Mesendoderm (in vitro differentiated cells): Measurements from ENCODE around the gene ARSA.

ENCODE experiments used
- DNase-seq: peaks from one replicate; pipeline ENCODE4 v3.0.0; 2013
- H2AK5ac ChIP-seq: 2 replicates; pipeline ENCODE4 v1.6.1; 2013; ENCODE audit warnings: low read length, inconsistent platforms
- H2BK120ac ChIP-seq: 2 replicates; pipeline ENCODE4 v1.6.1; 2013; ENCODE audit warnings: low read depth, mild to moderate bottlenecking, low read length, moderate library complexity, mixed read lengths
- H2BK15ac ChIP-seq: replicated peaks from 2 replicates; pipeline ENCODE4 v1.6.1; 2013; ENCODE audit warnings: low read depth, mild to moderate bottlenecking, moderate library complexity
- H2BK5ac ChIP-seq: 2 replicates; pipeline ENCODE4 v1.6.1; 2013; ENCODE audit warnings: low read length, inconsistent platforms
- H3K18ac ChIP-seq: 2 replicates; pipeline ENCODE4 v1.6.1; 2013; ENCODE audit warnings: mild to moderate bottlenecking, low read length, mixed read lengths
- H3K23ac ChIP-seq: one replicate; pipeline ENCODE4 v1.6.1; 2013; ENCODE audit warnings: low read length
- H3K27ac ChIP-seq: 2 replicates; pipeline ENCODE4 v1.5.1; 2013; ENCODE audit warnings: low read depth, mild to moderate bottlenecking, inconsistent platforms, low read length, moderate library complexity
- H3K27me3 ChIP-seq: 2 replicates; pipeline ENCODE4 v1.6.1; 2013; ENCODE audit warnings: low read length, control low read depth, mild to moderate bottlenecking, inconsistent platforms; ENCODE audit not compliant: insufficient read depth, poor library complexity
- H3K36me3 ChIP-seq: 2 replicates; pipeline ENCODE4 v1.6.1; 2013; ENCODE audit warnings: low read length, inconsistent platforms; ENCODE audit not compliant: control insufficient read depth, insufficient read depth
- H3K4ac ChIP-seq: one replicate; pipeline ENCODE4 v1.6.1; 2013; ENCODE audit warnings: low read depth, mild to moderate bottlenecking, low read length, moderate library complexity
- H3K4me1 ChIP-seq: 2 replicates; pipeline ENCODE4 v1.6.1; 2013; ENCODE audit warnings: low read depth, low read length, inconsistent platforms; ENCODE audit not compliant: control insufficient read depth
- H3K4me2 ChIP-seq: 2 replicates; pipeline ENCODE4 v1.6.1; 2013; ENCODE audit warnings: low read length
- H3K4me3 ChIP-seq: 2 replicates; pipeline ENCODE4 v1.5.1; 2013; ENCODE audit warnings: mild to moderate bottlenecking, low read length
- H3K56ac ChIP-seq: one replicate; pipeline ENCODE4 v1.6.1; 2013; ENCODE audit warnings: low read length
- H3K79me1 ChIP-seq: 2 replicates; pipeline ENCODE4 v1.6.1; 2013; ENCODE audit warnings: low read length, inconsistent platforms
- H3K79me2 ChIP-seq: 2 replicates; pipeline ENCODE4 v1.6.1; 2013; ENCODE audit warnings: mild to moderate bottlenecking, low read length; ENCODE audit not compliant: control insufficient read depth, insufficient read depth
- H3K9ac ChIP-seq: 2 replicates; pipeline ENCODE4 v1.6.1; 2013; ENCODE audit warnings: low read length, inconsistent platforms
- H4K5ac ChIP-seq: one replicate; pipeline ENCODE4 v1.6.1; 2013; ENCODE audit warnings: low read length
- H4K8ac ChIP-seq: one replicate; pipeline ENCODE4 v1.6.1; 2013; ENCODE audit warnings: low read depth, mild to moderate bottlenecking, control low read depth, low read length, moderate library complexity
- WGBS: extraction: QIAGEN DNeasy Blood & Tissue Kit; methylation state at CpG from one replicate; pipeline ENCODE4 v1.1.7; 2013; ENCODE audit warnings: low lambda C conversion rate, missing lambda C conversion rate; ENCODE audit not compliant: insufficient coverage; ENCODE audit errors: extremely low coverage; 5-methylcytosine and 5-hydroxymethylcytosine counted together

ARSA gene

DNA sequence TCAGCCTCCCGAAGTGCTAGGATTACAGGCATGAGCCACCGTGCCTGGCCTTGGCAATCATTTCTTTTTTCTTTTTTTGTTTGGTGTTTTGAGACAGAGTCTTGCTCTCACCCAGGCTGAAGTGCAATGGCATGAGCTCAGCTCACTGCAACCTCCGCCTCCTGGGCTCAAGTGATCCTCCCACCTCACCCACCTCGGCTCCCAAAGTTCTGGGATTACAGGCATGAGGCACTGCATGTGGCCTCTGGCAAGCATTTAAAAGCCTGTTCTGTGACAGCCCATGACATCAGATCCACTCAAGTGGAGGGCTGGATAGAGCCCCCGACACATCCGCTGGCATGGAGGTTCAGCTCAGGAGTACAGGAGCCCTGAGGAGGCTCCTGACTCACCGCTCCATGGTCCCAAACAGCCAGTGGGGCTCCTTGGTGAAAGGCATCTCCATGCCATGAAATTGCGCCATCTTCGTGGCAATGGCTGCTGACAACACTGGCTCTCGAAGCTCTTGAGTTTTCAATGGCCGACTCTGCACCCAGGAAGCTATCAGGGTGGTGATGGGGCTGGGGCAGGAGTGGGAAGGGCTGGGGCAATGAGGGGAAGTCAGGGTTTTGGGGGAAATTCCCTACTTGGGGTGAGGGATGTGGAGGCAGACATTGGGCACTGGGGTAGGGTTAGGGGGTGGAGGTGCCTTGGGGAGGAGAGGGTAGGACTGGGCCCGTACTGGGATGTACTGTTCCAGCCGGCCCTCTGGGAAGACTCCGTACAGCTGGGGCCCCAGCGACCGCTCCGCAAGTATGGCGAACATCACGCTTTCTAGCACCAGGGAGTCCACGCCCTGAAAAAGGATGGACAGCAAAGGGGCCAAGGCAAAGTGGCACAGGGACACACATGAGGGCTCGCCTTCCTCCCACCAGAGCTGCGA lies 46.7 kb downstream of the ARSA start:
- Histone ChIP-seq H3K18ac (no peak overlapping the region), H3K79me2 (peaks cover 6% of the 10 kb centered on the region), H2BK15ac (no peak overlapping the region), H3K79me1 (peaks cover 7% of the 10 kb centered on the region), H3K56ac (peak overlapping the region; percentile 99), H3K9ac (peak overlapping the region; percentile 98), H3K36me3 (peaks cover 3% of the 10 kb centered on the region), H3K4me3 (peak overlapping the region; percentile 93), H3K4me2 (peak overlapping the region; percentile 89), H3K4ac (no peak overlapping the region), H4K5ac (no peak overlapping the region), H3K4me1 (peaks cover 2% of the 10 kb centered on the region), H4K8ac (no peak overlapping the region), H3K27ac (no peak overlapping the region), H2BK5ac (no peak overlapping the region), H3K23ac (peak overlapping the region; percentile 45), H3K27me3 (no peaks in the 10 kb centered on the region), H2BK120ac (no peak overlapping the region), H2AK5ac (no peak overlapping the region)
- no CpG with 5 or more reads among the region's 22 CpGs for WGBS
- DNase-seq: no peak

DNA sequence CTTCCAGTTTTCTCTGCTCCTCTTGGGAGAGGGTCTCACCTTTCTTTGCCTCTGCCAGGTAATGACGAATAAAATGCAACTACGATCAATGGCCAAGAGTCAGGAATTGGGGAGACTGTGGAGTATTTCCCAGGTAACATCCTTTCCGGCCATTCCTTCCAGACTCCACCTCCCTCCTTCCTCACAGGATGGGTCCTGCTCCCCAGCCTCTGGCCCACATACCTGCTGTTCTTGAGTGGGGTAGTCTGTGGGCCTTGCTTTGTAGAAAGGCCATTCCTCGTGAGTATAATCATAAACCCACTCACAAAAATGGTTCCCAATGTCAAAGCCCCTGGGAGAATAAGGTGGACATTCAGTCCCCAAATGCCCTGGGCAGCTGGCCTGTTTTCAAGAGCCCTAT lies 48.2 kb downstream of the ARSA start:
- H3K4me1 ChIP-seq: peaks cover 2% of the 10 kb centered on the region
- peaks cover 6% of the 10 kb centered on the region for H3K79me2 ChIP-seq
- H3K4me2 ChIP-seq: no peak overlapping the region
- H3K9ac ChIP-seq: no peak overlapping the region
- H4K5ac ChIP-seq: no peak overlapping the region
- H3K79me1 ChIP-seq: peaks cover 7% of the 10 kb centered on the region
- no peak overlapping the region for H3K18ac ChIP-seq
- no peak overlapping the region for H2BK120ac ChIP-seq
- no CpG with 5 or more reads among the region's 4 CpGs for WGBS
- H3K27ac ChIP-seq: no peak overlapping the region
- H3K56ac ChIP-seq: no peak overlapping the region
- no peaks in the 10 kb centered on the region for H3K27me3 ChIP-seq
- H3K23ac ChIP-seq: no peak overlapping the region
- no peak overlapping the region for H4K8ac ChIP-seq
- H2BK15ac ChIP-seq: no peak overlapping the region
- H3K4me3 ChIP-seq: no peak overlapping the region
- no peak overlapping the region for H2BK5ac ChIP-seq
- H3K36me3 ChIP-seq: peaks cover 7% of the 10 kb centered on the region
- H2AK5ac ChIP-seq: no peak overlapping the region
- no peak for DNase-seq
- no peak overlapping the region for H3K4ac ChIP-seq

DNA sequence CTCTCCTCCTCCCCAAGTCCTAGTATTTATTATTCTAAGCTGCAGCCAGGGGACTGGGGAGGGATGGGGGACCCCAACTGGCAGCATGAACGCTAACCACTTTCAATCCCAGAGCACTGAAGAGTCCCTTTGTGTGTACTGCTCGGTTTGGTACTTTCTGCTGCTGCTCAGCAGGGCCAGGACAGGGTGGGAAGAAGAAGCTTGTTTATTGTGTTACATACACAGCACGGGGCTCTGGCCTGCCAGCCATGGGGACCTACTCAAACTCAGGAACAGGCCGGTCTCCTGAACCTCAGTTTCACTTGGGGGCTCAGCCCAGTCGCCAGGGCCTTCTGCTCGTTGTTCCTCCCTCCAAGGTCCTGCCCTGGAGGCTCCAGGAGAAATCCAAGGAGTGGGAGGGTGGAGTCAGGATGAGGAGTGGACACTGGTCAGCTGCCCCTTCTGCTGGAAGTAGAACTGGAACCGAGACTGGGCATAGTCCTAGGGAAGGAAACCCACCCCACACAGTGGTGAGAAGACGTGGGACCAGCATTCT lies 49.1 kb downstream of the ARSA start:
- Histone ChIP-seq H3K18ac (no peak overlapping the region), H3K36me3 (peaks cover 9% of the 10 kb centered on the region), H3K23ac (no peak overlapping the region), H3K4ac (no peak overlapping the region), H3K79me1 (peaks cover 7% of the 10 kb centered on the region), H3K27me3 (no peaks in the 10 kb centered on the region), H2BK120ac (no peak overlapping the region), H4K5ac (no peak overlapping the region), H3K4me2 (no peak overlapping the region), H3K79me2 (peaks cover 6% of the 10 kb centered on the region), H3K4me3 (no peak overlapping the region), H3K56ac (no peak overlapping the region), H3K4me1 (peaks cover 2% of the 10 kb centered on the region), H2BK5ac (no peak overlapping the region), H3K9ac (no peak overlapping the region), H2BK15ac (no peak overlapping the region), H4K8ac (no peak overlapping the region), H3K27ac (no peak overlapping the region), H2AK5ac (no peak overlapping the region)
- no CpG with 5 or more reads among the region's 8 CpGs for WGBS
- no peak for DNase-seq

DNA sequence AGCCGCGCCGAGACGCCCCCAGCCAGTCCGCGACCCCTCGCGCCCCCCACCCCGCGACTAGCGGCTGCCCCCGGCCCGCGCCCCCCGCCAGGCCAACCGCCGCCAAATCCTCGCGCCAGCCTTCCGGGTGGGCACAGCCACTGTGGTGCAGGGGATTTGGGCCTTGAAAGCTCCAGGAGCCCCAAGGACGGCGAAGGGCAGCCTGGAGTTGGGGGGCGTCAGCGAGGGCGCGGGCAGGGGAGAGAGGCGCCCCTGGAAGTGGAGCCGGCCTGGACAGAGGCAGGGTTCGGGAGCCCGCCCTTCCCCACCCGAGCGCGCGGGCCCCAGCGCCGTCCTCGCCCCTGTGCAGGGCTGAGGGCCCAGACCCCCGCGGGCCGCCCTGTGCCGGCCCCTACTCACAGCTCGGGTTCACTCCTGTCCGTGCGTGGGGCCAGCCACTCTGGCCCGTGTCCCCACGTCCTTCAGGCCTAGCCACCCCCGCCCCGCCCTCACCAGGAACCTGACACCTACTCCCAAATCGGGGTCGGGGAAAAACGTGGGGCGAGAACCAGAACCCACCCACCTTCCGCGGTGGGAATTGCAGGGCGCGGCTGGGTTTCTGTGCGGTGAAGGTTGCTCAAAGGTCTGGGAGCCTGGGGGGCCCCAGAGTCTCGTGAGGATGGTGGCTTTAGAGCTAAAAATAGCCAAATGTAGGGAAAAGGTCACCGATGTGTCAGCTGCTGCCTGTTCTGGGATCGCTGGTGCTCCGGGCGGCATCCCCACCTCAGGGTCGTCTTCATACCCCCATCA lies 49.8 kb downstream of the ARSA start, which contains the start of gene CPT1B:
TSS of gene CPT1B (minus strand) at position 441 of the 789 bp plus-strand sequence. CDS start 512 bp downstream, outside the sequence.
- Histone ChIP-seq H2AK5ac (no peak within 1 kb of the TSS), H3K18ac (no peak within 1 kb of the TSS), H3K4me3 (no peak within 1 kb of the TSS), H2BK120ac (no peak within 1 kb of the TSS), H3K27me3 (no peaks in the 10 kb centered on the region), H3K4me1 (peaks cover 2% of the 10 kb centered on the region), H3K4me2 (no peak within 1 kb of the TSS), H3K4ac (no peak within 1 kb of the TSS), H3K36me3 (peaks cover 9% of the 10 kb centered on the region), H3K9ac (no peak within 1 kb of the TSS), H4K8ac (no peak within 1 kb of the TSS), H2BK5ac (no peak within 1 kb of the TSS), H3K23ac (no peak within 1 kb of the TSS), H4K5ac (no peak within 1 kb of the TSS), H3K56ac (no peak within 1 kb of the TSS), H3K79me1 (peaks cover 7% of the 10 kb centered on the region), H3K79me2 (peaks cover 6% of the 10 kb centered on the region), H2BK15ac (no peak within 1 kb of the TSS), H3K27ac (no peak within 1 kb of the TSS)
- no CpG with 5 or more reads among the region's 63 CpGs for WGBS
- DNase-seq: no peak

DNA sequence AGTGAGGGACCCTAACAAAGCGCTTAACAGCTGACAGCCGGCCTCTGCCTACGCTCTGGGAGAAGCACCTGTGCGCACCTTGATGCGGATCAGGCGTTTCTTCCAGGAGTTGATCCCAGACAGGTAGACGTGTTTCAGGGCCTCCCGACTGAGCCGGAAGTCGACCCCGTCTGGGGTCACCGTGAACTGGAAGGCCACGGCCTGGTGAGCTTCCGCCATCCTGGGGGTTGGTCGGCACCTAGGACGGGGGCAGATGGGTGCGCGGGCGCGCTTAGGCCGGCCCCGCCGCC lies 50.3 kb downstream of the ARSA start:
- no peak overlapping the region for H3K27ac ChIP-seq
- H3K4me1 ChIP-seq: peaks cover 2% of the 10 kb centered on the region
- H3K9ac ChIP-seq: no peak overlapping the region
- no peak overlapping the region for H4K8ac ChIP-seq
- H2BK15ac ChIP-seq: no peak overlapping the region
- H2AK5ac ChIP-seq: no peak overlapping the region
- H3K36me3 ChIP-seq: peaks cover 9% of the 10 kb centered on the region
- peaks cover 6% of the 10 kb centered on the region for H3K79me2 ChIP-seq
- H2BK5ac ChIP-seq: no peak overlapping the region
- H3K23ac ChIP-seq: no peak overlapping the region
- H3K56ac ChIP-seq: no peak overlapping the region
- H3K18ac ChIP-seq: no peak overlapping the region
- H3K27me3 ChIP-seq: no peaks in the 10 kb centered on the region
- DNase-seq: no peak
- no peak overlapping the region for H3K4me3 ChIP-seq
- no peak overlapping the region for H3K4me2 ChIP-seq
- WGBS: no CpG with 5 or more reads among the region's 23 CpGs
- H2BK120ac ChIP-seq: no peak overlapping the region
- no peak overlapping the region for H4K5ac ChIP-seq
- H3K79me1 ChIP-seq: peaks cover 7% of the 10 kb centered on the region
- H3K4ac ChIP-seq: no peak overlapping the region
